Stimulated activated CD8-positive, alpha-beta memory T cell treated with anti-CD3 and anti-CD28 coated beads, Interleukin-15, amount 100 ng/mL, for 4 hours (primary cell): Measurements from ENCODE around the gene NR1H4.
"Not testable (repeated sequence)": the region's sequence is repeated elsewhere in the genome, so short reads cannot be mapped to it uniquely, and the experiment has no call there.

ENCODE experiments used
- DNase-seq, 2 donors: peaks; one replicate each; pipeline ENCODE4 v3.0.0-alpha.2; 2020; ENCODE audit warnings: low read depth in 2 of 2

Gene NR1H4

DNA sequence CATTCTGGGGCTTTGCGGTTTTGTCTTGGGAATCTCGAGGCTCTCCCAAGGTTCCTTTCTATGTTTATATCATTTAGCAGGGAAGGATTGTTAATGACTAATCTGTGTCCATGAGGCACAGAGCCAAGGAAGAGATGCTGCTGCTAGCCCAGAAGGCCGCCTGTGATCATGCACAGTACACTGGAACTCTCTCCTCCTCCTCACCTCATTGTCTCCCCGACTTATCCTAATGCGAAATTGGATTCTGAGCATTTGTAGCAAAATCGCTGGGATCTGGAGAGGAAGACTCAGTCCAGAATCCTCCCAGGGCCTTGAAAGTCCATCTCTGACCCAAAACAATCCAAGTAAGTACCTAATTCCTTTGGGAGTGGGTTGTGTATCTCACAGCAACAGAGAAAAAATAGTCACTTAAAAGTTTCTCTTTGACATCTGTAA, at the start of gene NR1H4:
TSS of gene NR1H4 (plus strand) at position 151 of the 435 bp plus-strand sequence. CDS start 19,458 bp downstream, outside the sequence.
- DNase-seq = no peak

DNA sequence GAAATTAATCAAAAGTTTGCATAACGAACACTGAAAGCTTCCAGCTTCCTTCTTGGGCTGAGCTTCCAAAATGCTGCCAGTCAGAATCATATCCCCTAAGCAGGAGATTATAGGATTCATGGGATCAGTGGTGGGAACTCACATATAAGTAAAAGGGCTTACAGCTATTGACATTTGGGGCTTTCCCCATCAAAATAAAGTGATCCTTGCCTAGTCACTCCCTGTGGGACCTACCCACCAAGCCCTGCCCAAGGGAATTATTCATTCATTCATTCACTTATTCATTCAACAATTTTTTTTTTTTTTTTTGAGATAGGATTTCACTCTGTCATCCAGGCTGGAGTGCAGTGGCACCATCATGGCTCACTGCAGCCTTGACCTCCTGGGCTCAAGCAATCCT, 47.5 kb upstream of the NR1H4 start:
- no peak for DNase-seq

DNA sequence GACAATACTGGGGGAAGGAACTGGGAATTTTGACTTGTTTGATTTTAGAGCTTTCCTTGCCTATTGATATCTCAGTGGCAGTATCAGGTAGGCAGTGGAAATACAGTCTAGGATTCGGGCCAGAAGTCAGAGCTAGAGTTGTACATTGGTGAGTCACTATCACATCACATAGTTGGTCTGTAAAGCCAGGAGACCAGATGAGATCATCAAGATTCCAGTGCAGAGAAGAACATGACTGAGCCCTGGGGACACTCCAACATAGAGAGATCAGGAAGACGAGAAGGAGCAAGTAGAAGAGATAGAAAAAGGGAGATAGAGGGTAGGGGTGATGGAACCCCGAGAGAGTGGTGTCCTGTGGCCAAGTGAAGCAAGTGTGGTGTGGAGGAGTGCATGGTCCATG, 46.6 kb upstream of the NR1H4 start:
- no peak for DNase-seq

DNA sequence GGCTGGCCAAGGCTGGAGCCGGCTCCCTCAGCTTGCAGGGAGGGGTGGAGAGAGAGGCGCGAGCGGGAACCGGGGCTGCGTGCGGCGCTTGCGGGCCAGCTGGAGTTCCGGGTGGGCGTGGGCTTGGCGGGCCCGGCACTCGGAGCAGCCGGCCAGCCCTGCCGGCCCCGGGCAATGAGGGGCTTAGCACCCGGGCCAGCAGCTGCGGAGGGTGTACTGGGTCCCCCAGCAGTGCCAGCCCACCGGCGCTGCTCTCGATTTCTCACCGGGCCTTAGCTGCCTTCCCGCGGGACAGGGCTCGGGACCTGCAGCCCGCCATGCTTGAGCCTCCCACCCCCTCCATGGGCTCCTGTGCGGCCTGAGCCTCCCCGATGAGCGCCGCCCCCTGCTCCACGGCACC, 43.4 kb upstream of the NR1H4 start:
- not testable (repeated sequence) for DNase-seq

DNA sequence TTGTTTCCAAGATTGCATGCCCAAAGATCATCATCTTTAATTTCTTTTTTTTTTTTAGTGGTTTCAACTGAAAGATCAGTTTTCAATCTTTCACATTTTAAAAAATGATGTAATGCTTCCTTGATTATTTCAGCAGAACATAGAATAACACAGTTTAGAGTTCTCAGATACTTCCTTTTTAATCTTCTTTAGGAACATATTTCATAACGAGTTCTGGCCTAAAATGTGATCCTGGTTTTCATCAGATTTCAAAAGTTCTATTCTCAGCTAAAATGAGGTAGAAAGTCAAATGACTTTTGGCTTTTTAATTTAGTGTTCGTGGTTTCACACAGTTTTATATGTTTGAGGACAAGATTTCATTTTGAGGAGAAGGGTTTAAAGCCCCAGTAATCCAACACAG, 40.0 kb upstream of the NR1H4 start:
- no peak for DNase-seq

DNA sequence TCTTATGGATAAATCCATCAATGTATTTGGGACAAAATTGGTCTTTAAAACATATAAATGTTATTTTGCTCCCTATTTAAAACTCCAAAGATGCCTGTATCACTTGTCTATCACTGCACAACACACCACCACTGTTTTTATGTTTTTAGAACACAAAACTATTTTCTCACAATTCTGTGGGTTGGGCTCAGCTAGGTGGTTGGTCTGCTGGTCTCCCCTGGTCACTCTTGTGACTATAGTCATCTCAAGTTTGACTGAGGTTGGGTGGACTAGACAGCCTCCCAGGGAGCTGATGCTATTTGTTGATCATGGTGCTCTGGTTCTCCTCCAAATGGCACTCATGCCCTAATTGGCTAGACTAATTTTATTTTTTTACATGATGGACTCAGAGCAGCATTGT, 39.5 kb upstream of the NR1H4 start:
- no peak for DNase-seq

DNA sequence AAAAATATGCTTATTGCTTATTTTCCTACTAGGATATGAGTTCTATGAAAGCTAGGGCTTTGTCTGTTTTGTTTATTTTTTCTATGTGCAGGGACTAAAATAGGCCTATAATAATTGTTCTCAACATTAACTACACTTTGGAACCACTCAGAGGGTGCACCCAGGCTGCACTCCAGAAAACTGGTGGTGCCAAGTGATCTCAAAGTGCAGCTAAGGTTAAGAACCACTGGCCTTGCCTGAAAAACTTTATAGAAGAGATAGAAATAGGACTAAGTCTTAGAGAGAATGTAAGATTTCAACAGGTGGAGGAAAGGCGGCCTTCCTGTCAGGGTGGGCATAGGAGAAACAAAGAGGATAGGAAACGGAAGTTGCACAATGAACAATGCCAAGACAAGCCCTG, 37.7 kb upstream of the NR1H4 start:
- DNase-seq = no peak

DNA sequence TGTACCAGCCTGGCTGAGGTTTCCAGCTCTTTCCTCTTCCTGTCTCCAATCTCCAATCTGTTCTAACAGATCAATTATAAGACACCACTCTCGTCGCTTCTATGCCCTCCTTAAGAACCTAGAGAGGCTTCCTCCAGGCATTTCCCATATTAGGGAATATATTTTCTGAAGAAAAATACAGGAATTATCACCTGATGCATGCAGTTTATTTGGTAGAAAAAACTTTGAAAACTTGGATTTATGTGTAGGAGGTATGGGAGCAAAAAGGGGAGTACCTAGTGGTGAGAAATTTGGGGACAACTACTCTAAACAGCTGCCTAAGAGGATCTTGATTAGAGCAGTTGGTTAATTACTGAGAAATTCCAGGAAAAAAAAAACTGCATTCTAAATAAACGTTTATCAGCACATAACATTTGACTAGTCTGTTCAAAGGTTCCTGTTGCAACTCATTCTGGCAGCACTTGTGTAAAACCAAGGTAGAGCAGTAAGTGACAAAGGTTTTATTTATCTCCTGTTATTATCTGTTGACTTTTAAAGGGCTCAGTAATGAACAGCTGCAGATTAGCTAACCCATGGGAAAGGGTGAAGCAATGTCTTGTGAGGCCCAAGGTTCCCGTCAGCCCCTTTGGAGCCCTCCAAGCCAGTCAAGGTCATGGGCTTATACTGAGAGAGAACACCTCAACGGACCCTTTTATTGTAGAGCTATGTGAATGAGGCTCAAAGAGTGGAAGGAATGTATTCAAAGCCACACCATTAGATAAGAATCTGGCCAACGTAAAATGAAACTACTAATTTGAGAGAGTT, 36.4 kb upstream of the NR1H4 start:
- no peak for DNase-seq

DNA sequence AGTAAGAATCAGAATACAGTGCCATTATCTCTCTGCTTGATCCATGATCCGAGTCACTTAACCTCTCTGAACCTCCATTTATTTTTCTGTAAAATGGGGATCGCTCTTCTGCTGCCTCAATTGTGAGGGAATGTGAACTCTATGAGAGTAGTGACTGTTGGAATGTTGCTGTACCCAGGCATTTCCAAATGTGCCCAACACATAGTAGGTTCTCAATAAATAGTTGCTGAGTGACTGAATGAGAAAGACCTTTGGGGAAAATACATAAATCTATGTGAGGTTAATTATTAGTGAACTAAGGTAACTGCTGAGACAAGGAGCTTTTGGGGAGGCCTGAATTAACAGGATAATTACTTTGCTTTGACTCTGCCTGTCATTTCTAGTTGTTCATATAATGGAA, 33.9 kb upstream of the NR1H4 start:
- DNase-seq = no peak

DNA sequence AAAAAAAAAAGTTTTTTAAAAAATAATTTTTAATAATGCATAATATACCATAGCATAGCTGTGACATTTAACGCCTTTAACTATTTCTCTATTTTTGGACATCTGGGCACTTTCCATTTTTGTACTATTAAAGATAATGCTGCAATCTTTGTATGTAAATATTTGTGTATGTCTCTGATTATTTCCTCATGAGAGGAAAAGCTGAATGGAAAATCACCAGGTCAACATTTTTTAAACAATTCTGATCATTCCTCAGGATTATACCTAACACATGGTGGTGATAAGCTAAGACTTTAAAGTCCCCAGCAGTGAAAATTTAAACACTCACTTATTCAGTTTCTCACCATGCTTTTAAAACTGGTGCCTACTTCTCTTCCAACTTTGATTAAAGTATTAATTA, 31.3 kb upstream of the NR1H4 start:
- no peak for DNase-seq

DNA sequence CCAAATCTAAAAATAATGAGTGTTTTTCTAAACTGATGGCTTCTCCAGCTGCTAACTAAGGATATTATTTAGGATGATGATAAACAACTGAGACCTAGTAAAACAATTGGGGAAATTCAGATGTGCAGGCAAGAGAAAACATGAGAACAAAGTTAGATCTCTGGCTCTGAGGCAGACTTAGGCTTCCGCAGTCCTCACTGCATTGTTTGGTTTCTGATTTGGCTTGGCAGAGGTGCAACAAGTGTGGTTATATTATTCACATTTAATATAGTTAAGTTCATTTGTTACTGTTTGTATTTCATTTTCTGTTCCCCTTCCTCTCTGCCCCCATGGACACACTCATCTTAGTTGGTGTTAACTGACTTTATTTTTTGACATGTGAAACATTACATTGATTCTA, 30.2 kb upstream of the NR1H4 start:
- no peak for DNase-seq

DNA sequence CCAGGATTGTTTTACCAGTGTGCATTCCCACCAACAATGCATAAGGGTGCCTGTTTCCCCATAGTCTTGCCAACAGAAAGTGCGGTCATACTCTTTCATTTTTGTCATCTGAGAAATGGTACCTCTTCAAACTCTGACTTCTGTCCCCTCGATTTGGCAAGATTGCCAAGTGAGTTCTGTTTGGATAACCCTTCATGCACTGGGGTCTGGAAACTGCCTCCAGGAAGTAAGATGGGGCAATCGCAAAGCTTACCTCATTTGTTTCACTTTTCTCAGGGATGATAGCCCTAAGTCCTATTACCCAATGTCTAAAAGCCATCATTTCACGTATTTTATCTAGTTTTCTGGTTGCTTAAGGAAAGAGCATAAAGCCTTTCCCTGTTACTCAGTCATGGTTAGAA, 28.6 kb upstream of the NR1H4 start:
- no peak for DNase-seq

DNA sequence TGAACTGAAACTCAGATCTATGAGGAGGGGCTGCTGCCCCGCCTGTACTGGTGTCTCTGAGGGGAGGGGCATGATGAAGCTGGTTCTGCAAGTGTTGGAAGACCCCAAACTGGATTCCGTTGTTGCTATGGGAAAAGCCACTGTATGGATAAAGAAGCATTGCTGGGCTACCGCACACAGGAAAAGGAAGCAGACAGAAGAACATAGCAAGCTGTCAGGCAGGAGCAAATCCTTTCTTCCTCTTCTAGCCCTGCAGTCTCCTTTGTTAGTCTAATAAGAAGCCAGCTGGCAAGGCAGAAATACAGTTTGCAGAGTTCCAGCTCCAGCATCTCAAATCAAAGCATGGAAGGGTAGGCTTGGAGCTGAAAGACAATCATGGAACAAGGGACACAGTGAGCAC, 26.3 kb upstream of the NR1H4 start:
- no peak for DNase-seq

DNA sequence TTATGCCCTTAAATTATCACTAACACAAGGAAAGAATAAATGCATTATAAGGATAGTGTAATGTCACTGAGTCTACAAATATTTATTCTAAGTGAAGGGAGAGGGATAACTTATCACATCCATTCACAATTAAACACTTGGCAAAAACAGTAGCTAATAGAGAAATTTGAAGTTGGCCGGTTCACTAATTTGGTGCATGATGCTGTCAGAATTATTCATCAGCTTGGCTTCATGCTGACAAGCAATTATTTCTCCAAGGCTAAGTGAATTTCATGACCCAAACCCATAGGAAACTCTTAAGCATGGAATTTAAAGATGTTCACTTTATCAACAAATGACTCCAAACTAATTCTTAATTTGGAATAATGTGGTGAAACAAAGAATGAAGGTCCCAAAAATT, 25.0 kb upstream of the NR1H4 start:
- DNase-seq = no peak

DNA sequence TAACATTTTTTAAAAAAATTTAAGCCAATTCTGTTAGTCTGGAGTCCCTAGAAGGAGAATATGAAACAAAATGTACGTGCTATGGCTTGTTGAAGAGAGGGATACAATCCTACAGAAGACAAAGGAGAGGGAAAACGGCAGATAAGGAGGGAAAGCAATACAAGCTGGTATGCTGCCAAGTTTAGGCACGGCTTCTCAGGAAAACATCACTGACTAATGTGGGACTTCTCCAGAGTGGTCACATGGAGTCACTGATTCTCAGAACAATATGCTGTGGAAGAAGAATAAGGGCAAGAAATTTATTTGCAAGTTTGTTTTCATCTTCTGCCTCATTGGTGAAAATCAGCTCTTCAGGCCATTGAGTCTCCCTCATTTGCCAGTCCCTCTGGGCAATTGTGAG, 22.9 kb upstream of the NR1H4 start:
- no peak for DNase-seq

DNA sequence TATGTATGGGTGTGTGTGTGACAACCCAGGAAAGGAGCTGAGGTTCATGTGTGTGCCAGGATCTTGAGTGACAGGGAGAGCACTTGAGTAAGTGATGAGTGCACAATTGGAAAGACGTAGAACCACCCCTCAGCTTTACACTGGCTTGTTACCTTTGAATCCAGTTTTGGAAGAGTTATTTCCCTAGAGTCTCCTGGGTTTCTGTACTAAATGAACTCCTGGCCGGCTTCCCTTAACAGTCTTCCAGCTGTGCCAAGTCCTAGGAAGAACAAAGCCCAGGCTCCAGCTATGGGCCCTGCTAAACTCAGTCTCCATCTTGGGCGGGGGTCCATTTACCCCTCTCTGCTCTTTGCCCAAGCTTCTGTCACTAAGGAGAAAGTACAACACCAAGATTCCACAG, 19.7 kb upstream of the NR1H4 start:
- DNase-seq = no peak

DNA sequence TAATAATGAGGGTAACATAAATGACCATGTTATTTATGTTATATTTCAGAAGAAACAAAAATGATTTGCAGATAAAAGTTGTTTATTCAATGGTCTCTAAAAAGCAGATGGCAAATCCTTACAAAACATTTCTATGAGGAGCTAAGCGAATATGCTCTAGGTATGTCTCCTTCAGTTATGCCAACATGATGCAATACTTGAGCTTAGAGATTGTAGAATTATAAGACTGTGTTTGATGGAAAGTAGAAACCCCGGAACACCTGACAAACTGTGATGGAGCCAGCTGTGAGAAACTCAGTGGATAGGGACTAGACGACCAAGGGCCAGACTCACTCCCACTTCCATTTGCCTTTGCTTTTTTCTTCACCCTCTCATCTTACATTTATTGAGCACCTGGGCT, 17.8 kb upstream of the NR1H4 start:
- no peak for DNase-seq

DNA sequence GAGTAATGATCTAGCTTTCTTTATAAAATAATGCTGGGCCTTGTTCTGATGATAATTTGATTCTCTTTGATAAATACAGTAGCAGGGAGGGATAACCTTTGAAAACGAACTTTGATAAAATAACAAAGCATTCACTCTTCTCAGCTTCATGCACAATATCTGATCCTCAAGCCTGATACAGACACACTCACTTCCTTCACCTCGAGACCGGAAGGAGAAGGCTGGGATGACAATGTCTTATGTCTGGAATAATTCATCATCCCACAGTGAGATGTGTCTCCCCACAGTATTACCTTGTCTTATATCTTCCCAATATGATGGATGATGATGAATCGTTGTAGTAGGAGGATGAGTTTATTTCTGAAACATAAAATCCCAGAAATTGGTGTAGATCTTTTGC, 15.5 kb upstream of the NR1H4 start:
- DNase-seq = no peak

DNA sequence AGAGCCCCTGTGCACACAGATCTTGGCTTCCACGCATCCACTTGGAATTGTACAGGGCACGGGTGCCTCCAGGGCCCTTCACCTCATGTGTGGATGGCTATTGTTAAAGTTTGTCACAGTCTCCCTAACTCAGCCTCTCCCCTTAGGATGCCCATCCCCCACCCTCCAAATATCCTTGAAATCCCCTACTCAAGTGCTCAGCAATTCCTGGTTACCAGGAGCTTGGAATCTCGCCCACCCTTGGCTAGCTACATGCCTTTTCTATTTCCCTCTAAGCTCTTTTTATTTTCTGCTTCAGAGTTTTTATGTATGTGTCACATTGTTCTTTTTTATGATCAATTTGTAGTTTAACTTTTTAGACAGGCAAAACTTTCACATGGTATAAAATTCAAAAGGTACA, 13.0 kb upstream of the NR1H4 start:
- no peak for DNase-seq

DNA sequence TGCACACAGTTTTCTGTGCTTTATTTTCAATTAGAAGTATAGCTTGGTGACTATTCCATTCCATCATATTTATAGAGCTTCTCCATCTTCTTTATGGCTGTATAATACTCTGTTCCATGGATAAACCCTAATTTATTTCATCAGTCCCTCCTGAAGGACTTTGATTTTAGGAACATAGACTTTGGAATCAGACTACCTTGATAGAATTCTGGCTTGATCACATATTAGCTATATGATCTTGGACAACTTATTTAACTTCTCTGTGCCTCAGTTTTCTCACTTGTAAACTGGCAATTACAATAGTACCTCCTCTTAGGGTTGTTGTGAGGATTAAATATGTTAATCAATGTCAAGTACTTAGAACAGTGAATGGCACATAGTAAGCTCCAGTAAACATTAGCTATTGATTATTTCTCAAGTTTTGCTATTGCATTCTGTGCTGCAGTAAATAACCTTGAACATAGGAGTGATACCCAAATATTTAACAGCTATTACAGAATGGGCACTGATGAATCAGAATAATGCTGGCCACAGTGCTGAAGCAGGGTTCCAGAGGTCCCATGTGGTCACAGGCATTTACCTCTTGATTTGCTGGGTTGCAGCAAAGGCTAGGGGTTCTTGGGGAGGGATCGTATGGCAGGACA, 12.2 kb upstream of the NR1H4 start:
- DNase-seq = no peak

DNA sequence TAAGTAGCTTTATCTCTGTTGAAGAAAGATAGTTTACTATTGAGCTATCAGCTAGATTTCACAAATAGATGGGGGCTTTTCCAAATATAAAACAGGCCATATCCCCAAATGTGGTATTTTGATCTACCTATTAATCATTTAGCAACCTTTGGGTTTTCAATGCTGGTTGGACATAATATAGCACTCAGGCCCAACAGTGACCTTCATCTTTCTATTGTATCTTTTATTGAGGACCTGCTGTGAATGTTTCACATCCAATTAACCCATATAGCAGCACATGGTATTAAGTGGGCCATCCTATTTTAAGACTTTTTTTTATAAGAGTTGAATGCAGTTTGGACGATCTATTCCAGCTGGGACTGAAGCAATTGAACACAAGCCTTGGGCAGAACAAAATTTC, 10.0 kb upstream of the NR1H4 start:
- no peak for DNase-seq

DNA sequence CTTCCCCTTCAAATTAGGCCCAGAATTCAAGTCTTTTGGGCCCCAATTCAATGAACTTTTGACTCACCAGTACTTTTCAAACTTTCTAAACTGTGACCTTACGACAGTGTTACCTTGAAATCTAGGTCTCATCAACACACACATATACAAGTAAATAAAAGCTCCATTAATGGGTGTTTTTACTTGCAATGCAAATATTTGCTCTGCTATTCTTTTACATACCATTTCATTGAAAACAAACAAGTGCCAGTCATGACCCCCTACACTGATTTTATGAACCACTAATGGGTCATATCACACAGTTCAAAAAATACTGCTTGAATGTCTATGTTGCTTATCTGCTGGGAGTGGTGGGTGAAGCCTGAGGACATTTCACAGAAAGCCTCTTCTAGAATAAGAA, 9.1 kb upstream of the NR1H4 start:
- DNase-seq = no peak

DNA sequence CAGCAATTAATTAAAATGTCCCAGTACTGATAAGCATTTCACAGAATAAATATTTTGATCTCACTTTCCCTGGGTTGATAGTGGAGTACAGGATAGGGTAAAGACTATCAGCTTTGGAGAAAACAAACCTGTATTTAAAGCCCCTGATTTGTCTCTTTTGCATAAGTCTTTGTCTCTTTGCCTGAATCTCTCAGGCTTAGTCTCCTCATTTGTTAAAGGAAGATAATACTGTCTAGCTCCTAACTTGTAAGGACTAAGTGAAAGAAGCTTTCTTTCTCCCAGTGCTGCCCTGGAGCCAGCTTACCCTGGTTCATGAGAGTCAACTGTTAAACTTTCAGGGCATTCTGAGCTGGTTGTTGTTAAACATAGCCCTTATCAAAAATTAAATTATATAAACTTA, 5.5 kb upstream of the NR1H4 start:
- DNase-seq = no peak

DNA sequence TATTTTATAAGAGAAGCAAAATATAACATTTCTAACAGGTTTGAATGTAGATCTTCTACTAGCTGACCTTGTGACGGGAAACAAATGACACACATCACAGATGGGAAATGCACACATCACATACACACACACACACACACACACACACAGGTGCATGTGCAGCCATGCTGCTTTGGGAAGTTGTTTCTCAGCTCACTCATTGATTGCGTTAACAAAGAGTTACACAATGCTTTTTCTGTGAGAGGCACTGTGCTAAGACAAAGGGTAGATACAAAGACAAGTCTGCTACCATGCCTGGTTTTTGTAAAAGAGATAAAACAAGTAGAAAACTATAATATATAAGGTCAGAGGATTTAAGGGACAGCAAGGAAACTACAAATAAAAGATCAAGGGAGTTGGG, 1.3 kb upstream of the NR1H4 start:
- DNase-seq = no peak
